Left ventricle myocardium inferior (tissue), 1 donor: ENCODE results near the gene ATXN2L. TPM values are rescaled to one million over a fixed set of nuclear protein-coding genes. Genes with fewer than 3 reads are reported as not detected.

Experiments
- DNase-seq: peaks from one replicate; pipeline ENCODE4 v3.0.0-alpha.2; 2020
- H3K27ac ChIP-seq: fragments of 200-600 bp; replicated peaks from 2 replicates; pipeline ENCODE4 v1.8.0; 2021
- H3K27me3 ChIP-seq: fragments of 200-600 bp; 2 replicates; pipeline ENCODE4 v1.8.0; 2021; ENCODE audit warnings: low read depth
- H3K36me3 ChIP-seq: fragments of 200-600 bp; 2 replicates; pipeline ENCODE4 v1.8.0; 2021
- H3K4me1 ChIP-seq: fragments of 200-600 bp; 2 replicates; pipeline ENCODE4 v1.8.0; 2021
- H3K4me3 ChIP-seq: fragments of 200-600 bp; 2 replicates; pipeline ENCODE4 v1.8.0; 2021; ENCODE audit warnings: mild to moderate bottlenecking, moderate library complexity
- H3K9me3 ChIP-seq: fragments of 200-600 bp; replicated peaks from 2 replicates; pipeline ENCODE4 v1.8.0; 2021
- intact Hi-C: fragments of 100-400 bp; cut with micrococcal nuclease; formaldehyde crosslinking; loops from one replicate; pipeline ENCODE4 v1.11.0; 2022
- total RNA-seq: library from RNA; stranded (reverse); fragmentation: NEBNext Ultra II Directional; extraction: Animal tissue kit (Norgen Biotek cat#: 25700); gene quantifications from one replicate; pipeline ENCODE4 v1.2.1, GENCODE V29; 2021
- TF ChIP-seq, protein P1 (sequence below): fragments of 200-600 bp; IDR thresholded peaks from 2 replicates; pipeline ENCODE4 v1.8.0; 2021; ENCODE audit warnings: antibody characterized with exemption, mild to moderate bottlenecking, borderline replicate concordance
- donor health status: DM: no; HTN: yes; CAD: no; lungs with severe emphysema.

ATXN2L gene
- total RNA-seq, 1 donor from 2014 or later = 51.2 TPM

DNA sequence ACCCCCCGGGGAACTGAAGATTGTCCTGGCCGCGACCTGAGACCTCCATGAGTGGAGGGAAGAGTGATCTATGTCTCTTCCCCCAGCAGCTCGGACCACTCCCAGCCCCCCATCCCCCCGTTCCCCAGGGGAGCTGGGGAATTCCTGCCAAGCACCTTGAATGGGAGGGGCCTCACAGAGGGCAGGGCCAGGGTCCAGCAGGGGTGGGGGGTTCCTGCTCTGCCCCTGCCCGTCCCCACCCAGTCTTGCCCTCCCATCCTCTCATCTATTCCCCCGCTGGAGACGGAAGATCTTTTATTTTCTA lies 13.9 kb downstream of the ATXN2L start:
- no peak for DNase-seq
- TF ChIP-seq, protein P1, sequence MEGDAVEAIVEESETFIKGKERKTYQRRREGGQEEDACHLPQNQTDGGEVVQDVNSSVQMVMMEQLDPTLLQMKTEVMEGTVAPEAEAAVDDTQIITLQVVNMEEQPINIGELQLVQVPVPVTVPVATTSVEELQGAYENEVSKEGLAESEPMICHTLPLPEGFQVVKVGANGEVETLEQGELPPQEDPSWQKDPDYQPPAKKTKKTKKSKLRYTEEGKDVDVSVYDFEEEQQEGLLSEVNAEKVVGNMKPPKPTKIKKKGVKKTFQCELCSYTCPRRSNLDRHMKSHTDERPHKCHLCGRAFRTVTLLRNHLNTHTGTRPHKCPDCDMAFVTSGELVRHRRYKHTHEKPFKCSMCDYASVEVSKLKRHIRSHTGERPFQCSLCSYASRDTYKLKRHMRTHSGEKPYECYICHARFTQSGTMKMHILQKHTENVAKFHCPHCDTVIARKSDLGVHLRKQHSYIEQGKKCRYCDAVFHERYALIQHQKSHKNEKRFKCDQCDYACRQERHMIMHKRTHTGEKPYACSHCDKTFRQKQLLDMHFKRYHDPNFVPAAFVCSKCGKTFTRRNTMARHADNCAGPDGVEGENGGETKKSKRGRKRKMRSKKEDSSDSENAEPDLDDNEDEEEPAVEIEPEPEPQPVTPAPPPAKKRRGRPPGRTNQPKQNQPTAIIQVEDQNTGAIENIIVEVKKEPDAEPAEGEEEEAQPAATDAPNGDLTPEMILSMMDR = no peak
- H3K36me3 ChIP-seq = peaks cover 65% of the 10 kb centered on the region
- H3K4me1 ChIP-seq = no peaks in the 10 kb centered on the region
- intact Hi-C loops = no loop called here
- H3K9me3 ChIP-seq = no peaks in the 10 kb centered on the region
- H3K27ac ChIP-seq = no peak overlapping the region
- H3K4me3 ChIP-seq = no peak overlapping the region
- no peaks in the 10 kb centered on the region for H3K27me3 ChIP-seq

DNA sequence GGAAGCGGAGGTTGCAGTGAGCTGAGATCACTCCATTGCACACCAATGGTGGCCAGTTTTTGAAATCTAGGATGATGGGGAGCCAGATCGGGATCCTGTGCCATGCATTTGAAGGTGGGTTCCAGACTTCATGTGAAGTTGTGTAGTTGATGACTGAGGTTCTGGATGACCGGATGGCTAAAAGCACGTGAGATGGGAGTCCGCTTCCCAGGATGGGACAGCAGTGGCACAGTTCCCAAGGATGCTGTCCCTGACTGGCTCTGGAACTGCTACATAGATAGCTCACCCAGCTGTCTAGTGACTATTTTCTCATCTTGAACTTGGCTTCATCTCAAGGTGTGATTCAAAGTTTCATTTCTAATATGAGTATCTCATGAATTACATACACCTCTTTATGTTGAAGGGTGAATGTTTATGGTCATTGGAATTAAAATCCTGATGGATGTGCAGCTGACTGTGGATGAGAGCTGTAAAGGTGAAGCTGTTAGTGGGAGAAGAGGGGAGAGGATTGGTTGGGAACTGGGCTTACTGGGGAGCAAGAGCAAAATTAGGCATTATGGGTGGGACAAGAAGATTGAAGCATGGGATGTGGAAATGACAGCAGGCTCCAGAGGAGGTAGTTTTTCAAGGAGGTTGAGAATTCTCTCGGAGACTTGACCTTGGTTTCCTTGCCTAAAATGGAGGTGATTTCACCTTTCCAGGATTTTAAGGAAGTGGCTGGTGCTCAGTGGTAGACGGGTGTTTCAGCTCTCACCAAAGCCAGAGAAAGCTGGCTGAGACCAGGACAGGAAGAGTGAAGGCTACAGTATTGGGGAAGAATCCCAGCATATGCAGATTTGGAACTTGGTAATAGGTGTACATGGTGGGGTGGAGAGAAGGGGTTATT lies 15.1 kb downstream of the ATXN2L start:
- Histone ChIP-seq H3K4me3 (no peak overlapping the region), H3K4me1 (no peaks in the 10 kb centered on the region), H3K27ac (no peak overlapping the region), H3K27me3 (no peaks in the 10 kb centered on the region), H3K9me3 (no peaks in the 10 kb centered on the region), H3K36me3 (peaks cover 65% of the 10 kb centered on the region)
- TF ChIP-seq, protein P1 = no peak
- intact Hi-C loops = no loop called here
- DNase-seq = no peak

DNA sequence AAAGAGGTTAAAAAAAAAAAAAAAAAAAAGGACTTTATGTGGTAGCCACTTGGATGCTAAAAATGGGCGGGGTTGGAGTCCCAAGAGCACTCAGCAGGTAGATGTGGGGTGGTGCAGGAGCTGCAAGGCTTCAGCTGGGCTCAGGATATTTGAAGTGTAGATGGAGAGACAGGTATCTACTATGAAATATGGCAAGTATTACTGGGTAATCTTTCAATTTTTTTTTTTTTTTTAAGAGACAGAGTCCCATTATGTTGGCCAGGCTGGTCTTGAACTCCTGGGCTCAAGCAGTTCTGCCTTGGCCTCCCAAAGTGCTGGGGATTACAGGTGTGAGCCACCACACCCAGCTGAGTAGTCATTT lies 15.7 kb downstream of the ATXN2L start:
- TF ChIP-seq, protein P1 = no peak
- intact Hi-C loops = no loop called here
- Histone ChIP-seq H3K36me3 (peaks cover 65% of the 10 kb centered on the region), H3K4me3 (no peak overlapping the region), H3K27me3 (no peaks in the 10 kb centered on the region), H3K9me3 (no peaks in the 10 kb centered on the region), H3K27ac (no peak overlapping the region), H3K4me1 (no peaks in the 10 kb centered on the region)
- no peak for DNase-seq

DNA sequence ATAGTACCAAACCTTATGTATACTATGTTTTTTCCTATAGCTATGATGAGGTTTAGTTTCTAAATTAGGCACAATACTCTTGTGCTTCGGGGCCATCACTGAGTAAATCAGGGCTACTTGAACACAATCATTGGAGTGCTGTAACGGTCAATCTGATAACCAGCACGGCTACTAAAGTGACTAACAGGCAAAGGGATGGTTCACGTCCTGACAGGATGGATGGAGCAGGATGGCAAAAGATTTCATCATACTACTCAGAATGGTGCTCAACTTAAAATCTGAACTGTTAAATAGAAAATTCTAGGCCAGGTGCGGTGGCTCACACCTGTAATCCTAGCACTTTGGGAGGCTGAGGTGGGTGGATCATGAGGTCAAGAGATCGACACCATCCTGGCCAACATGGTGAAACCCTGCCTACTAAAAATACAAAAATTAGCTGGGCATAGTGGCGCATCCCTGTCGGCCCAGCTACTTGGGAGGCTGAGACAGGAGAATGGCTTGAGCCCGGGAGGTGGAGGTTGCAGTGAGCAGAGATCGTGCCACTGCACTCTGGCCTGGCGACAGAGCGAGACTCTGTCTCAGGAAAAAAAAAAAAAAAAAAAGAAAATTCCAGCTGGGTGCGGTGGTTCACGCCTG lies 16.3 kb downstream of the ATXN2L start:
- TF ChIP-seq, protein P1 = no peak
- DNase-seq = no peak
- no peak overlapping the region for H3K27ac ChIP-seq

DNA sequence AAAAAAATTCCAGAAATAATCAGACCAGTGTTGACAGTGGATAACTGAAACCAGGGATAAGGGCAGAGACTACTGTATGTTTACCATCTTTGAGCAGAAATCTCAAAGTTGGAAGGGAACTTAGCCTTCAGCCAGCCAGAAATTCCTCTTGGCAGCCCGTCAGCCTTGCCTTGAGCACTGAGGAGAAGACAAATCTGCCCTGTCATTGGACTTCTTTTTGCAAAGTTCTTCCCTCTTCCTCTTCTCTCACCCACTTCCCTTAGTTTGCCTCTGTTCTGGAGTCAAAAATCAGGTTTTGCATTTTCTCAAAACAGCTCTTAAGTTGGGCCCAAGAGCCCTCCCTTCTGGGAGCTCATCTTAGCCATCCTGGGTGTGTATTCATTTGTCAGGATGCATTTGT lies 17.1 kb downstream of the ATXN2L start:
- Histone ChIP-seq H3K9me3 (no peaks in the 10 kb centered on the region), H3K27ac (peak overlapping the region; percentile 8), H3K4me1 (peaks cover 5% of the 10 kb centered on the region), H3K27me3 (no peaks in the 10 kb centered on the region), H3K36me3 (peaks cover 65% of the 10 kb centered on the region), H3K4me3 (no peak overlapping the region)
- TF ChIP-seq, protein P1 = no peak
- intact Hi-C loops = no loop called here
- no peak for DNase-seq

More for the DNA sequence above, 16.3 kb downstream of the ATXN2L start:
- intact Hi-C loops = no loop called here
- Histone ChIP-seq H3K4me3 (no peak overlapping the region), H3K9me3 (no peaks in the 10 kb centered on the region), H3K27me3 (no peaks in the 10 kb centered on the region), H3K36me3 (peaks cover 65% of the 10 kb centered on the region), H3K4me1 (no peaks in the 10 kb centered on the region)
